HCT116 (cell line): Measurements from ENCODE around the gene NR6A1. TPM values are rescaled to one million over a fixed set of nuclear protein-coding genes. Genes with fewer than 3 reads are reported as not detected.

Experiments used
- ATAC-seq: fragments of 200-7000 bp; cut with Tn5 transposase; 2 replicates; pipeline ENCODE4 v1.9.1; 2020; ENCODE audit warnings: mild to moderate bottlenecking, moderate library complexity
- BruUV-seq: library from RNA; stranded (reverse); fragments of 400-500 nt; replicated peaks from 2 replicates; lab custom pipeline; 2021; lab: Mats Ljungman, UMichigan
- CTCF ChIA-PET: fragments of 300-600 bp; sonication (Branson Sonifier 250); formaldehyde crosslinking; loops from one replicate; lab custom pipeline; 2021; ENCODE audit warnings: antibody characterized with exemption; lab: Charles Lee
- POLR2A ChIA-PET: fragments of 300-600, 350-600 bp; sonication (Branson Sonifier 250); formaldehyde crosslinking; loops from one replicate; lab custom pipeline; 2021; ENCODE audit warnings: antibody characterized with exemption; lab: Charles Lee
- RAD21 ChIA-PET, 2 experiments: fragments of 300-600 bp; sonication (Branson Sonifier 250); formaldehyde crosslinking; loops; one replicate each; lab custom pipeline; 2023; ENCODE audit warnings: low total read pairs in 2 of 2; ENCODE audit not compliant: uncharacterized antibody in 2 of 2, unreplicated experiment in 2 of 2, low non-redundant PET in 1 of 2; lab: Charles Lee
- DNase-seq: peaks from one replicate; pipeline ENCODE4 v3.0.0-alpha.2; 2010; ENCODE audit warnings: low read depth, low spot score
- H2AFZ ChIP-seq: fragments of 200-600 bp; shearing (Covaris generic), sonication (generic); 2 replicates; pipeline ENCODE4 v1.6.1; 2017; ENCODE audit warnings: low read depth, mixed run types, mixed read lengths, antibody characterized with exemption, low read length; ENCODE audit not compliant: poor library complexity, severe bottlenecking
- H3K27ac ChIP-seq: 2 replicates; pipeline ENCODE4 v1.5.1; 2012; ENCODE audit warnings: low read depth, low read length
- H3K27me3 ChIP-seq: fragments of 200-600 bp; sonication (generic); 2 replicates; pipeline ENCODE4 v1.6.1; 2016; ENCODE audit warnings: mixed run types, low read length, mixed read lengths; ENCODE audit not compliant: insufficient read depth
- H3K36me3 ChIP-seq, 2 experiments: fragments of 200-500 bp in 1 of 2; fragments of 200-600 bp in 1 of 2; sonication (Bioruptor generic) in 1 of 2; sonication (generic) in 1 of 2; 2 replicates each; pipeline versions ENCODE4 v1.5.1 to v1.6.1; 2014 to 2016; ENCODE audit warnings: low read length in 2 of 2, inconsistent platforms in 1 of 2, mixed read lengths in 1 of 2, mixed run types in 1 of 2; ENCODE audit not compliant: insufficient read depth in 2 of 2, control insufficient read depth in 1 of 2
- H3K4me1 ChIP-seq, 2 experiments: fragments of 200-600 bp in 1 of 2; sonication (generic) in 1 of 2; 2 replicates each; pipeline versions ENCODE4 v1.5.1 to v1.6.1; 2012 to 2017; ENCODE audit warnings: low read length in 2 of 2, inconsistent platforms in 1 of 2, mild to moderate bottlenecking in 1 of 2, mixed read lengths in 1 of 2, mixed run types in 1 of 2, moderate library complexity in 1 of 2; ENCODE audit not compliant: insufficient read depth in 2 of 2, control insufficient read depth in 1 of 2
- H3K4me2 ChIP-seq: fragments of 200-600 bp; sonication (generic); 2 replicates; pipeline ENCODE4 v1.6.1; 2017; ENCODE audit warnings: mixed run types, low read length, mixed read lengths
- H3K4me3 ChIP-seq, 2 experiments: fragments of 200-600 bp in 1 of 2; sonication (generic) in 1 of 2; replicated peaks in 1 of 2; 2 replicates each; pipeline ENCODE4 v1.5.1; 2011 to 2016; ENCODE audit warnings: low read length in 2 of 2, control low read depth in 1 of 2, low read depth in 1 of 2, mild to moderate bottlenecking in 1 of 2, mixed read lengths in 1 of 2, mixed run types in 1 of 2
- H3K79me2 ChIP-seq: fragments of 200-600 bp; sonication (generic); 2 replicates; pipeline ENCODE4 v1.6.1; 2017; ENCODE audit warnings: mild to moderate bottlenecking, mixed run types, low read length, moderate library complexity, mixed read lengths; ENCODE audit not compliant: insufficient read depth
- H3K9ac ChIP-seq: fragments of 200-600 bp; sonication (generic); 2 replicates; pipeline ENCODE4 v1.6.1; 2016; ENCODE audit warnings: low read length, mixed read lengths
- H3K9me2 ChIP-seq: fragments of 200-600 bp; sonication (generic), shearing (Covaris generic); 2 replicates; pipeline ENCODE4 v1.6.1; 2017; ENCODE audit warnings: mixed run types, mild to moderate bottlenecking, moderate library complexity; ENCODE audit not compliant: insufficient read depth
- H3K9me3 ChIP-seq, 2 experiments: fragments of 200-500 bp in 1 of 2; fragments of 200-600 bp in 1 of 2; sonication (Bioruptor generic) in 1 of 2; sonication (generic) in 1 of 2; 2 replicates each; pipeline ENCODE4 v1.6.1; 2014 to 2017; ENCODE audit warnings: low read length in 2 of 2, mixed read lengths in 2 of 2, inconsistent platforms in 1 of 2, low read depth in 1 of 2, mild to moderate bottlenecking in 1 of 2, mixed run types in 1 of 2, moderate library complexity in 1 of 2; ENCODE audit not compliant: control insufficient read depth in 1 of 2, insufficient read depth in 1 of 2
- H4K20me1 ChIP-seq: fragments of 200-600 bp; sonication (generic), shearing (Covaris generic); 2 replicates; pipeline ENCODE4 v1.6.1; 2017; ENCODE audit warnings: mixed run types, mild to moderate bottlenecking, moderate library complexity; ENCODE audit not compliant: insufficient read depth
- ATF3 ChIP-seq: IDR thresholded peaks from 2 replicates; pipeline ENCODE4 v1.6.1; 2012
- CBX3 ChIP-seq: IDR thresholded peaks from 2 replicates; pipeline ENCODE4 v1.6.1; 2012; ENCODE audit warnings: low read depth
- EGR1 ChIP-seq: IDR thresholded peaks from 2 replicates; pipeline ENCODE4 v1.6.1; 2012; ENCODE audit warnings: low read depth
- ELF1 ChIP-seq: IDR thresholded peaks from 2 replicates; pipeline ENCODE4 v1.6.1; 2012; ENCODE audit warnings: low read depth, borderline replicate concordance
- JUND ChIP-seq: IDR thresholded peaks from 2 replicates; pipeline ENCODE4 v1.6.1; 2012
- RAD21 ChIP-seq: IDR thresholded peaks from 2 replicates; pipeline ENCODE4 v1.6.1; 2012; ENCODE audit warnings: low read depth, mild to moderate bottlenecking
- SP1 ChIP-seq: IDR thresholded peaks from 2 replicates; pipeline ENCODE4 v1.6.1; 2012; ENCODE audit warnings: low read depth
- YY1 ChIP-seq: IDR thresholded peaks from 2 replicates; pipeline ENCODE4 v1.6.1; 2011; ENCODE audit warnings: low read length, low read depth, moderate library complexity, mild to moderate bottlenecking; ENCODE audit not compliant: insufficient replicate concordance; ENCODE audit errors: extremely low read depth
- ZFX ChIP-seq: fragments of 450-650 bp; IDR thresholded peaks from 2 replicates; pipeline ENCODE4 v1.6.1; 2017
- ZNF274 ChIP-seq: fragments of 200-500 bp; sonication (Bioruptor generic); IDR thresholded peaks from 2 replicates; pipeline ENCODE4 v1.6.1; 2014; ENCODE audit warnings: mild to moderate bottlenecking, low read depth, low read length, inconsistent platforms
- intact Hi-C: fragments of 100-400 bp; cut with micrococcal nuclease; formaldehyde crosslinking; loops from 2 replicates; pipeline ENCODE4 v1.10.0; 2022
- total RNA-seq: library from RNA; stranded (reverse); gene quantifications from one replicate; pipeline ENCODE4 v1.2.1, GENCODE V29; 2021; ENCODE audit not compliant: unreplicated experiment
- TF ChIP-seq, protein P1 (sequence below), 3 experiments: fragments of 200-600 bp in 1 of 3; sonication (generic) in 1 of 3; IDR thresholded peaks in 2 of 3; conservative IDR thresholded peaks in 1 of 3; 2 replicates each; pipeline ENCODE4 v1.5.1; 2012 to 2017; ENCODE audit warnings: low read depth in 2 of 3, low read length in 2 of 3, antibody characterized with exemption in 1 of 3, borderline replicate concordance in 1 of 3, control low read depth in 1 of 3, mild to moderate bottlenecking in 1 of 3, mixed read lengths in 1 of 3, mixed run types in 1 of 3, moderate library complexity in 1 of 3; ENCODE audit not compliant: insufficient read depth in 1 of 3
- TF ChIP-seq, protein P2 (sequence below): IDR thresholded peaks from 2 replicates; pipeline ENCODE4 v1.6.1; 2011; ENCODE audit warnings: mild to moderate bottlenecking, low read length, moderate library complexity; ENCODE audit not compliant: insufficient replicate concordance; ENCODE audit errors: extremely low read depth
- TF ChIP-seq, protein P3 (sequence below): IDR thresholded peaks from 2 replicates; pipeline ENCODE4 v1.6.1; 2012; ENCODE audit warnings: low read depth

Gene NR6A1
- total RNA-seq, 1 experiment from 2014 or later = 9.9 TPM

- TF ChIP-seq YY1 (no peak), SP1 (no peak), CBX3 (no peak), ZFX (no peak), ZNF274 (no peak), ELF1 (no peak), JUND (no peak), EGR1 (no peak)
- TF ChIP-seq, protein P1, sequence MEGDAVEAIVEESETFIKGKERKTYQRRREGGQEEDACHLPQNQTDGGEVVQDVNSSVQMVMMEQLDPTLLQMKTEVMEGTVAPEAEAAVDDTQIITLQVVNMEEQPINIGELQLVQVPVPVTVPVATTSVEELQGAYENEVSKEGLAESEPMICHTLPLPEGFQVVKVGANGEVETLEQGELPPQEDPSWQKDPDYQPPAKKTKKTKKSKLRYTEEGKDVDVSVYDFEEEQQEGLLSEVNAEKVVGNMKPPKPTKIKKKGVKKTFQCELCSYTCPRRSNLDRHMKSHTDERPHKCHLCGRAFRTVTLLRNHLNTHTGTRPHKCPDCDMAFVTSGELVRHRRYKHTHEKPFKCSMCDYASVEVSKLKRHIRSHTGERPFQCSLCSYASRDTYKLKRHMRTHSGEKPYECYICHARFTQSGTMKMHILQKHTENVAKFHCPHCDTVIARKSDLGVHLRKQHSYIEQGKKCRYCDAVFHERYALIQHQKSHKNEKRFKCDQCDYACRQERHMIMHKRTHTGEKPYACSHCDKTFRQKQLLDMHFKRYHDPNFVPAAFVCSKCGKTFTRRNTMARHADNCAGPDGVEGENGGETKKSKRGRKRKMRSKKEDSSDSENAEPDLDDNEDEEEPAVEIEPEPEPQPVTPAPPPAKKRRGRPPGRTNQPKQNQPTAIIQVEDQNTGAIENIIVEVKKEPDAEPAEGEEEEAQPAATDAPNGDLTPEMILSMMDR (IDR thresholded peaks at IDR 0.05 in 2 of 3, conservative IDR thresholded peaks at IDR 0.05 in 1 of 3; ENCODE audit: borderline replicate concordance in 1 of 3, insufficient read depth in 1 of 3, low read depth in 2 of 3, low read length in 2 of 3) = no peak
- TF ChIP-seq, all 23 proteins: peak for 0
- H3K79me2 ChIP-seq = no peaks in the 10 kb centered on the region
- no peak overlapping the region for H3K9ac ChIP-seq
- no peak overlapping the region for H3K27ac ChIP-seq
- ChIA-PET CTCF (no interaction called here), POLR2A (no interaction called here), RAD21 (no interaction called here)
- H3K27me3 ChIP-seq = no peaks in the 10 kb centered on the region
- H4K20me1 ChIP-seq = no peaks in the 10 kb centered on the region
- H3K9me3 ChIP-seq = no peaks in the 10 kb centered on the region
- no peak for DNase-seq
- no peak overlapping the region for H3K4me3 ChIP-seq
- no peak overlapping the region for H2AFZ ChIP-seq
- intact Hi-C loops = no loop called here
- H3K4me2 ChIP-seq = no peak overlapping the region
- no TSS peak for BruUV-seq
- no peak for ATAC-seq
- peaks cover 5 to 12% of the 10 kb centered on the region in 2 experiments; a peak in 3 of 4 replicates for H3K4me1 ChIP-seq
- 0 out of 4 replicates have a peak, but pooled peaks cover 0 to 4% of the 10 kb centered on the region in 2 experiments for H3K36me3 ChIP-seq
- no peaks in the 10 kb centered on the region for H3K9me2 ChIP-seq
Observed at GRCh38 chr9:124517600-124517999, 253.5 kb downstream of the NR6A1 start.

DNA sequence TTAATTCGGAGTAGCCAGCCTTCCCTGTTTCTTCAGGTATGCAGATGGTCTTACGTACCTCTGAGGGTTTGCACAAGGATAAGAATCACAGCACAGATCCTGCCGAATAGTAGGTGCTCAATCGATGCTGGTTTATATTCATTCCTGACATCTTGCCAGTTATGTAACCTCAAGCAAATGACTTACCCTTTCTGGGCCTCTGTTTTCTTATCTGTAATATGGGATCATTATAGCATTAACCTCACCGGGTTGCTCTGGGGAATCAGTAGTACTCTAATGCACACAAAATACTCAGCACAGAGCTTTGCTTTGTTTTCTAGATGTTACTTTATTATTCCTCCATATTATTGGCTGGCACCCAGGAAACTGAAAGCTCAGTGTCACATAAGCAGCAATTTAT, 256.2 kb downstream of the NR6A1 start:
- Histone ChIP-seq H3K4me1 (peaks cover 5 to 8% of the 10 kb centered on the region in 2 experiments; a peak in 3 of 4 replicates), H3K27me3 (no peaks in the 10 kb centered on the region), H3K27ac (no peak overlapping the region), H3K4me2 (no peak overlapping the region), H4K20me1 (no peaks in the 10 kb centered on the region), H3K4me3 (no peak overlapping the region), H3K36me3 (no peaks in the 10 kb centered on the region), H2AFZ (no peak overlapping the region), H3K79me2 (no peaks in the 10 kb centered on the region), H3K9ac (no peak overlapping the region), H3K9me3 (no peaks in the 10 kb centered on the region), H3K9me2 (no peaks in the 10 kb centered on the region)
- POLR2A ChIA-PET = no interaction called here
- ATAC-seq (no peak), DNase-seq (no peak)
- RAD21 ChIA-PET = no interaction called here
- TSS peak; percentile 12 for BruUV-seq
- intact Hi-C loops = no loop called here
- CTCF ChIA-PET = interaction anchor here (1.2 kb wide), 1 partner anchor 22 kb away, joined by 3 read pairs; no protein-coding TSS in a partner anchor
- TF ChIP-seq, protein P2, sequence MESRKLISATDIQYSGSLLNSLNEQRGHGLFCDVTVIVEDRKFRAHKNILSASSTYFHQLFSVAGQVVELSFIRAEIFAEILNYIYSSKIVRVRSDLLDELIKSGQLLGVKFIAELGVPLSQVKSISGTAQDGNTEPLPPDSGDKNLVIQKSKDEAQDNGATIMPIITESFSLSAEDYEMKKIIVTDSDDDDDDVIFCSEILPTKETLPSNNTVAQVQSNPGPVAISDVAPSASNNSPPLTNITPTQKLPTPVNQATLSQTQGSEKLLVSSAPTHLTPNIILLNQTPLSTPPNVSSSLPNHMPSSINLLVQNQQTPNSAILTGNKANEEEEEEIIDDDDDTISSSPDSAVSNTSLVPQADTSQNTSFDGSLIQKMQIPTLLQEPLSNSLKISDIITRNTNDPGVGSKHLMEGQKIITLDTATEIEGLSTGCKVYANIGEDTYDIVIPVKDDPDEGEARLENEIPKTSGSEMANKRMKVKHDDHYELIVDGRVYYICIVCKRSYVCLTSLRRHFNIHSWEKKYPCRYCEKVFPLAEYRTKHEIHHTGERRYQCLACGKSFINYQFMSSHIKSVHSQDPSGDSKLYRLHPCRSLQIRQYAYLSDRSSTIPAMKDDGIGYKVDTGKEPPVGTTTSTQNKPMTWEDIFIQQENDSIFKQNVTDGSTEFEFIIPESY = no peak
- TF ChIP-seq ATF3 = no peak
- no peak for TF ChIP-seq RAD21
- TF ChIP-seq EGR1 = no peak
- TF ChIP-seq JUND = no peak
- TF ChIP-seq, protein P3, sequence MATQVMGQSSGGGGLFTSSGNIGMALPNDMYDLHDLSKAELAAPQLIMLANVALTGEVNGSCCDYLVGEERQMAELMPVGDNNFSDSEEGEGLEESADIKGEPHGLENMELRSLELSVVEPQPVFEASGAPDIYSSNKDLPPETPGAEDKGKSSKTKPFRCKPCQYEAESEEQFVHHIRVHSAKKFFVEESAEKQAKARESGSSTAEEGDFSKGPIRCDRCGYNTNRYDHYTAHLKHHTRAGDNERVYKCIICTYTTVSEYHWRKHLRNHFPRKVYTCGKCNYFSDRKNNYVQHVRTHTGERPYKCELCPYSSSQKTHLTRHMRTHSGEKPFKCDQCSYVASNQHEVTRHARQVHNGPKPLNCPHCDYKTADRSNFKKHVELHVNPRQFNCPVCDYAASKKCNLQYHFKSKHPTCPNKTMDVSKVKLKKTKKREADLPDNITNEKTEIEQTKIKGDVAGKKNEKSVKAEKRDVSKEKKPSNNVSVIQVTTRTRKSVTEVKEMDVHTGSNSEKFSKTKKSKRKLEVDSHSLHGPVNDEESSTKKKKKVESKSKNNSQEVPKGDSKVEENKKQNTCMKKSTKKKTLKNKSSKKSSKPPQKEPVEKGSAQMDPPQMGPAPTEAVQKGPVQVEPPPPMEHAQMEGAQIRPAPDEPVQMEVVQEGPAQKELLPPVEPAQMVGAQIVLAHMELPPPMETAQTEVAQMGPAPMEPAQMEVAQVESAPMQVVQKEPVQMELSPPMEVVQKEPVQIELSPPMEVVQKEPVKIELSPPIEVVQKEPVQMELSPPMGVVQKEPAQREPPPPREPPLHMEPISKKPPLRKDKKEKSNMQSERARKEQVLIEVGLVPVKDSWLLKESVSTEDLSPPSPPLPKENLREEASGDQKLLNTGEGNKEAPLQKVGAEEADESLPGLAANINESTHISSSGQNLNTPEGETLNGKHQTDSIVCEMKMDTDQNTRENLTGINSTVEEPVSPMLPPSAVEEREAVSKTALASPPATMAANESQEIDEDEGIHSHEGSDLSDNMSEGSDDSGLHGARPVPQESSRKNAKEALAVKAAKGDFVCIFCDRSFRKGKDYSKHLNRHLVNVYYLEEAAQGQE = no peak
